Measurements from ENCODE around the gene TSHZ2.

TSHZ2 gene

GRCh38 chr20:53100476-53100911, 128.3 kb downstream of the TSHZ2 start:
- TF ChIP-seq USF1 (IDR thresholded peaks at IDR 0.05) = no peak
- no peak for TF ChIP-seq CEBPB (IDR thresholded peaks at IDR 0.05)
- no peak for TF ChIP-seq FOXM1 (IDR thresholded peaks at IDR 0.05; ENCODE audit: borderline replicate concordance, low read depth)
- no peak for TF ChIP-seq NFIC (IDR thresholded peaks at IDR 0.05)
- TF ChIP-seq TEAD4 (IDR thresholded peaks at IDR 0.05) = no peak

DNA sequence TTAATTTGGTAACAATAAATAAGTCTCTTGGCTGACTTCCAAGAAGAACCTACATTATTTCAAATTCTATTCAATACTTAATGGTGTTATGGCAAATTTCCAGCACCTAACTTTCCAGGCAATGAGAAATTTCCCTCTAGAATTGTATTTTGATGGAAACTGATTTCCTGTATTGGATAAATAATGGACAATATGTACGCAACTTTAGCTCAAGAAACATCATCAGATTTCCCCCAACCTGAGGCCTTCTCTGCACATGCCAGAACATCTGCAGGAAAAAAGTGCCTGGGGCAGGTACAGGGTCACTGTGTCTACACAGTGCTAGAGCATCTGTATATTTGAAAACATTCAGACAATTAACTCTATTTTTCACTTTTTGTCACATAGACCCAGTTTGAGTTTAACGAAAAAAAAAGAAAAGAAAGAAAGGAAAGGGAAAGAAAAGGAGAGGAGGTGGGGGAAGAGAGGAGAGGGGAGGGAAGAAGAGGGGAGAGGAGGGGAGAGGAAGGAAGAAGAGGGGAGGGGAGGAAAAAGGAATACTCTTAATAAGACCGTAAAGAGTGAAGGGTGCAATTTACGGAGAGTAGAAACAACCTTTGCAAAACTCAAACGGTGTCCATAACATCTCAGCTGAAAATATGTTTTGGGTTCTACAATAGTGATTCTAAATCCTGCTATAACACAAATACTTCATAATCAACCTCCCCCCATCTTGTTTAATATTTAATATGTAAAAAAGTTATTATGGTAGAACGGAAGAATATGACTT, 130.0 kb downstream of the TSHZ2 start:
- TF ChIP-seq TCF12 (IDR thresholded peaks at IDR 0.05; ENCODE audit: low read depth) = no peak
- no peak for TF ChIP-seq CEBPB (IDR thresholded peaks at IDR 0.05)
- no peak for TF ChIP-seq ZBTB7A (IDR thresholded peaks at IDR 0.05; ENCODE audit: low read depth)

GRCh38 chr20:53103124-53103523, 131.0 kb downstream of the TSHZ2 start:
- TF ChIP-seq NFIC (IDR thresholded peaks at IDR 0.05) = no peak
- TF ChIP-seq YY1 (IDR thresholded peaks at IDR 0.05; ENCODE audit: low read depth) = no peak
- TF ChIP-seq, protein P1, sequence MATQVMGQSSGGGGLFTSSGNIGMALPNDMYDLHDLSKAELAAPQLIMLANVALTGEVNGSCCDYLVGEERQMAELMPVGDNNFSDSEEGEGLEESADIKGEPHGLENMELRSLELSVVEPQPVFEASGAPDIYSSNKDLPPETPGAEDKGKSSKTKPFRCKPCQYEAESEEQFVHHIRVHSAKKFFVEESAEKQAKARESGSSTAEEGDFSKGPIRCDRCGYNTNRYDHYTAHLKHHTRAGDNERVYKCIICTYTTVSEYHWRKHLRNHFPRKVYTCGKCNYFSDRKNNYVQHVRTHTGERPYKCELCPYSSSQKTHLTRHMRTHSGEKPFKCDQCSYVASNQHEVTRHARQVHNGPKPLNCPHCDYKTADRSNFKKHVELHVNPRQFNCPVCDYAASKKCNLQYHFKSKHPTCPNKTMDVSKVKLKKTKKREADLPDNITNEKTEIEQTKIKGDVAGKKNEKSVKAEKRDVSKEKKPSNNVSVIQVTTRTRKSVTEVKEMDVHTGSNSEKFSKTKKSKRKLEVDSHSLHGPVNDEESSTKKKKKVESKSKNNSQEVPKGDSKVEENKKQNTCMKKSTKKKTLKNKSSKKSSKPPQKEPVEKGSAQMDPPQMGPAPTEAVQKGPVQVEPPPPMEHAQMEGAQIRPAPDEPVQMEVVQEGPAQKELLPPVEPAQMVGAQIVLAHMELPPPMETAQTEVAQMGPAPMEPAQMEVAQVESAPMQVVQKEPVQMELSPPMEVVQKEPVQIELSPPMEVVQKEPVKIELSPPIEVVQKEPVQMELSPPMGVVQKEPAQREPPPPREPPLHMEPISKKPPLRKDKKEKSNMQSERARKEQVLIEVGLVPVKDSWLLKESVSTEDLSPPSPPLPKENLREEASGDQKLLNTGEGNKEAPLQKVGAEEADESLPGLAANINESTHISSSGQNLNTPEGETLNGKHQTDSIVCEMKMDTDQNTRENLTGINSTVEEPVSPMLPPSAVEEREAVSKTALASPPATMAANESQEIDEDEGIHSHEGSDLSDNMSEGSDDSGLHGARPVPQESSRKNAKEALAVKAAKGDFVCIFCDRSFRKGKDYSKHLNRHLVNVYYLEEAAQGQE (IDR thresholded peaks at IDR 0.05; ENCODE audit: low read depth) = no peak
- TF ChIP-seq USF1 (IDR thresholded peaks at IDR 0.05) = no peak
- no peak for TF ChIP-seq EGR1 (IDR thresholded peaks at IDR 0.05)
- TF ChIP-seq FOXM1 (IDR thresholded peaks at IDR 0.05; ENCODE audit: borderline replicate concordance, low read depth) = no peak
- TF ChIP-seq CEBPB (IDR thresholded peaks at IDR 0.05) = no peak
- TF ChIP-seq TAF1 (IDR thresholded peaks at IDR 0.05; ENCODE audit: low read depth) = no peak
- TF ChIP-seq EP300 (IDR thresholded peaks at IDR 0.05; ENCODE audit: borderline replicate concordance) = no peak
- no peak for TF ChIP-seq RAD21 (IDR thresholded peaks at IDR 0.05; ENCODE audit: low read depth)
- TF ChIP-seq TCF12 (IDR thresholded peaks at IDR 0.05; ENCODE audit: low read depth) = no peak
- TF ChIP-seq CREB1 (IDR thresholded peaks at IDR 0.05; ENCODE audit: low read depth) = no peak
- TF ChIP-seq, protein P2, sequence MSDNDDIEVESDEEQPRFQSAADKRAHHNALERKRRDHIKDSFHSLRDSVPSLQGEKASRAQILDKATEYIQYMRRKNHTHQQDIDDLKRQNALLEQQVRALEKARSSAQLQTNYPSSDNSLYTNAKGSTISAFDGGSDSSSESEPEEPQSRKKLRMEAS (IDR thresholded peaks at IDR 0.05) = no peak
- no peak for TF ChIP-seq ZBTB7A (IDR thresholded peaks at IDR 0.05; ENCODE audit: low read depth)
- no peak for TF ChIP-seq TEAD4 (IDR thresholded peaks at IDR 0.05)

- TF ChIP-seq USF1 (IDR thresholded peaks at IDR 0.05) (no peak), EGR1 (IDR thresholded peaks at IDR 0.05) (no peak), EP300 (IDR thresholded peaks at IDR 0.05; ENCODE audit: borderline replicate concordance) (no peak), CEBPB (IDR thresholded peaks at IDR 0.05) (no peak), YY1 (IDR thresholded peaks at IDR 0.05; ENCODE audit: low read depth) (no peak), ZBTB7A (IDR thresholded peaks at IDR 0.05; ENCODE audit: low read depth) (no peak), TCF12 (IDR thresholded peaks at IDR 0.05; ENCODE audit: low read depth) (no peak), FOXM1 (IDR thresholded peaks at IDR 0.05; ENCODE audit: borderline replicate concordance, low read depth) (no peak), NFIC (IDR thresholded peaks at IDR 0.05) (no peak), TEAD4 (IDR thresholded peaks at IDR 0.05) (no peak)
- TF ChIP-seq, protein P2 (IDR thresholded peaks at IDR 0.05) = no peak
Measured at GRCh38 chr20:53104884-53105283, 132.7 kb downstream of the TSHZ2 start.

- no peak for TF ChIP-seq TCF12 (IDR thresholded peaks at IDR 0.05; ENCODE audit: low read depth)
Measured at GRCh38 chr20:53116733-53117132, 144.6 kb downstream of the TSHZ2 start.

DNA sequence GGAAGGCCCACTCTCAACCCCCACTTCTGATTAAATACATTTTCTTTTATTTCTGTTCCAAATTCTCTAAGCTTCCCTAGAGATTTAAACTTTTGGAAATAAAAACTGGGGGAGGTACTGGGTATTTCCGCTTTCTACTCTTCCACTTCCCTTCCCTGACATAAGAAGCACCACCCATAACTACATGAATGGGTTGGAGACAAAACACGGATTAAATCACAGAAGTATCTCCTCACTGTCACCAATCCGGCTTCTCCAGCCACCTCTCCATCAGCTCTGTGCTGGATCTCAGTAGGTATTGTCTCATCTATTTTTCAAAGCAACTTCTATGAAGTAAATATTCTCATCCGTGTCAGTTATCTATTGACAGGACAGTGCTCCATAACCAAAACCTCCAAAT, 150.7 kb downstream of the TSHZ2 start:
- TF ChIP-seq RAD21 (IDR thresholded peaks at IDR 0.05; ENCODE audit: low read depth) (no peak), TEAD4 (IDR thresholded peaks at IDR 0.05) (no peak), CREB1 (IDR thresholded peaks at IDR 0.05; ENCODE audit: low read depth) (no peak), EGR1 (IDR thresholded peaks at IDR 0.05) (no peak), NFIC (IDR thresholded peaks at IDR 0.05) (no peak), TAF1 (IDR thresholded peaks at IDR 0.05; ENCODE audit: low read depth) (no peak), ZBTB7A (IDR thresholded peaks at IDR 0.05; ENCODE audit: low read depth) (no peak), TCF12 (IDR thresholded peaks at IDR 0.05; ENCODE audit: low read depth) (no peak), USF1 (IDR thresholded peaks at IDR 0.05) (no peak), FOXM1 (IDR thresholded peaks at IDR 0.05; ENCODE audit: borderline replicate concordance, low read depth) (no peak), EP300 (IDR thresholded peaks at IDR 0.05; ENCODE audit: borderline replicate concordance) (no peak), YY1 (IDR thresholded peaks at IDR 0.05; ENCODE audit: low read depth) (no peak)

DNA sequence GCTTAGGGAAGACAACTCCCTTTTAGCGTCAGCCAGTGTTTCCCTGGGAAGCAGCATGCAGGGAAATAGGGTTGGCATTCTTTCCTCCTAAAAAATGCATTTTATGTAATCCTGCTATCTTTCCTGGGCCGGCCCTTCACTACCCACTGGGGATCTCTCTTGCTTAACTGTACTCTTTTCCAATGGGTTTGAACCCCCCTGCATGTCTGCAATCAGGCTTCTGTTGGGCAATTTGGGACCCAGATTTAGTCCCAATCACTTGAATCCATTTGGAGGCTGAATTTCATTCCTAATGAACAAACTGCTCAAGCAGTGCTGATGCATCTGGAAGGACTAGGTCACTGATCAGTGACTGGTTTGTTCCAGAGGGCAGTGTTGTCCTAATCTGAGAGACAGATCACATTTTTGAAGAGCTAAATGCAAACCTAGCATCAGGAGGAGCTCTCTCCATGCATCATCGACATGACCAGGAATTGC, 152.0 kb downstream of the TSHZ2 start:
- TF ChIP-seq YY1 (IDR thresholded peaks at IDR 0.05; ENCODE audit: low read depth) = no peak
- TF ChIP-seq EP300 (IDR thresholded peaks at IDR 0.05; ENCODE audit: borderline replicate concordance) = no peak
- TF ChIP-seq, protein P1 (IDR thresholded peaks at IDR 0.05; ENCODE audit: low read depth) = no peak
- no peak for TF ChIP-seq RAD21 (IDR thresholded peaks at IDR 0.05; ENCODE audit: low read depth)
- TF ChIP-seq USF1 (IDR thresholded peaks at IDR 0.05) = no peak
- TF ChIP-seq TEAD4 (IDR thresholded peaks at IDR 0.05) = no peak
- TF ChIP-seq NFIC (IDR thresholded peaks at IDR 0.05) = no peak
- no peak for TF ChIP-seq CEBPB (IDR thresholded peaks at IDR 0.05)
- TF ChIP-seq ZBTB7A (IDR thresholded peaks at IDR 0.05; ENCODE audit: low read depth) = no peak
- TF ChIP-seq, protein P2 (IDR thresholded peaks at IDR 0.05) = no peak
- TF ChIP-seq TCF12 (IDR thresholded peaks at IDR 0.05; ENCODE audit: low read depth) = no peak
- TF ChIP-seq EGR1 (IDR thresholded peaks at IDR 0.05) = no peak
- TF ChIP-seq FOXM1 (IDR thresholded peaks at IDR 0.05; ENCODE audit: borderline replicate concordance, low read depth) = no peak
- TF ChIP-seq CREB1 (IDR thresholded peaks at IDR 0.05; ENCODE audit: low read depth) = no peak

Measured in Ishikawa (cell line).